Caco-2 (cell line): ENCODE results near the gene GPR68. TPM values are rescaled to one million over a fixed set of nuclear protein-coding genes. Genes with fewer than 3 reads are reported as not detected.

Experiments
- BruUV-seq: library from RNA; stranded (reverse); fragments of 400-500 nt; replicated peaks from 2 replicates; lab custom pipeline; 2021; lab: Mats Ljungman, UMichigan
- CTCF ChIA-PET: fragments of 300-600 bp; sonication (Branson Sonifier 250); formaldehyde crosslinking; loops from one replicate; lab custom pipeline; 2022; ENCODE audit warnings: antibody characterized with exemption; lab: Charles Lee
- POLR2A ChIA-PET: fragments of 300-600 bp; sonication (Branson Sonifier 250); formaldehyde crosslinking; loops from one replicate; lab custom pipeline; 2022; ENCODE audit warnings: antibody characterized with exemption; lab: Charles Lee
- DNase-seq, 2 experiments: peaks; one replicate each; pipeline versions ENCODE4 v3.0.0 to v3.0.0-alpha.2; 2020 to 2022
- H3K27me3 ChIP-seq: replicated peaks from 2 replicates; pipeline ENCODE4 v1.6.0; 2011; ENCODE audit warnings: low read length; ENCODE audit not compliant: control insufficient read depth, insufficient read depth
- H3K36me3 ChIP-seq: 2 replicates; pipeline ENCODE4 v1.5.1; 2011; ENCODE audit warnings: low read length; ENCODE audit not compliant: control insufficient read depth, insufficient read depth
- H3K4me1 ChIP-seq: fragments of 250-450 bp; sonication (Bioruptor Pico); 2 replicates; pipeline ENCODE4 v1.5.1; 2020; ENCODE audit warnings: mild to moderate bottlenecking
- H3K4me3 ChIP-seq: 2 replicates; pipeline ENCODE4 v1.5.1; 2011; ENCODE audit warnings: low read depth, mild to moderate bottlenecking, control low read depth, low read length
- H3K9me3 ChIP-seq: fragments of 250-450 bp; sonication (Bioruptor Pico); 2 replicates; pipeline ENCODE4 v1.5.1; 2020; ENCODE audit warnings: mild to moderate bottlenecking, moderate library complexity
- H3K27ac Mint-ChIP-seq: one replicate; pipeline ENCODE4 v1.8.0; 2022; ENCODE audit warnings: mixed read lengths; ENCODE audit not compliant: unreplicated experiment
- H3K27me3 Mint-ChIP-seq: one replicate; pipeline ENCODE4 v1.8.0; 2022; ENCODE audit warnings: mixed read lengths; ENCODE audit not compliant: insufficient read depth, unreplicated experiment
- H3K36me3 Mint-ChIP-seq: one replicate; pipeline ENCODE4 v1.8.0; 2022; ENCODE audit warnings: mild to moderate bottlenecking, mixed read lengths; ENCODE audit not compliant: insufficient read depth, unreplicated experiment
- H3K4me1 Mint-ChIP-seq: one replicate; pipeline ENCODE4 v1.8.0; 2022; ENCODE audit warnings: low read depth, mixed read lengths; ENCODE audit not compliant: unreplicated experiment
- H3K4me3 Mint-ChIP-seq: one replicate; pipeline ENCODE4 v1.8.0; 2022; ENCODE audit warnings: mild to moderate bottlenecking, moderate library complexity, mixed read lengths; ENCODE audit not compliant: unreplicated experiment
- H3K9me3 Mint-ChIP-seq: one replicate; pipeline ENCODE4 v1.8.0; 2022; ENCODE audit warnings: mixed read lengths; ENCODE audit not compliant: unreplicated experiment
- intact Hi-C: fragments of 100-400 bp; cut with micrococcal nuclease; formaldehyde crosslinking; loops from one replicate; pipeline ENCODE4 v1.10.0; 2022; ENCODE audit not compliant: unreplicated experiment
- total RNA-seq: library from RNA; stranded (reverse); gene quantifications from 2 replicates; pipeline ENCODE4 v1.2.3, GENCODE V29; 2022
- TF ChIP-seq, protein P1 (sequence below), 2 experiments: fragments of 200-600 bp in 1 of 2; IDR thresholded peaks; 1 replicate in 1 of 2; 2 replicates in 1 of 2; pipeline versions ENCODE4 v1.5.1 to v1.8.0; 2011 to 2022; ENCODE audit warnings: antibody characterized with exemption in 1 of 2, control low read depth in 1 of 2, inconsistent platforms in 1 of 2, low read depth in 1 of 2, low read length in 1 of 2, mild to moderate bottlenecking in 1 of 2, moderate library complexity in 1 of 2; ENCODE audit not compliant: insufficient read depth in 1 of 2, severe bottlenecking in 1 of 2, unreplicated experiment in 1 of 2

Gene GPR68
- total RNA-seq, 1 experiment from 2014 or later: 0.14 TPM

DNA sequence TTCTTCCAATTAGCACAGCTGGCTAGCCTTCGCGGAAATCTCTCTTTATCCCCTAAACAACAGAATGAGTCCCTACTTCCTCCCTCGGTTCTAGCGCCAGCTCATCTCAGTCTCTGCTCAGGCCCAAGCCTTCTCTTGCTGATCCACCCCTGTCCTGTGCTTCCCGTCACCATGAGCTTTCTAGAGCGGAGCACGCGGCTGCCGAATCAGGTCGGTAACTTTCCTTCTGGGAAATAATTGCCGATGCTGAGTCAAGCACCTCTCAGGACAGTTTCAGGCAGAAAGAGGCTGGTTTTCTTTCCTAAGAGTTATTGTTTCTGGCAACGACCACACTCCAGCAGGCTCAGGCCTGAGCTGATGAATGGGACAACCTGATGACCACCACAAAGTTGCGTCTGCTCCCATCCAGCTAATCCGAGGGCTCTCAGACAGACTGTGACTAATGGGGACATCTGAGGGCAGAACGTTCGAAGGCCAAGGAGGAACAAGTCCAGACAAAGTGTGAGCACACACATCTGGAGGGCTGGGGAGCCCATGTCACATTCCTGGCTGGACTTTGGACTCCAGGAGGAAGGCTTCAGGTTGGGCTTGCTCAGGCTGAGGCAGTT lies 13.6 kb upstream of the GPR68 start:
- Mint-ChIP-seq H3K9me3 (no peaks in the 10 kb centered on the region), H3K4me1 (no peaks in the 10 kb centered on the region), H3K27me3 (no peaks in the 10 kb centered on the region), H3K4me3 (no peak overlapping the region), H3K27ac (no peak overlapping the region), H3K36me3 (no peaks in the 10 kb centered on the region)
- peaks cover 5% of the 10 kb centered on the region for H3K4me1 ChIP-seq
- no peaks in the 10 kb centered on the region for H3K9me3 ChIP-seq
- DNase-seq: no peak
- H3K27me3 ChIP-seq: no peaks in the 10 kb centered on the region
- POLR2A ChIA-PET: no interaction called here
- H3K4me3 ChIP-seq: no peak overlapping the region
- TF ChIP-seq, protein P1, sequence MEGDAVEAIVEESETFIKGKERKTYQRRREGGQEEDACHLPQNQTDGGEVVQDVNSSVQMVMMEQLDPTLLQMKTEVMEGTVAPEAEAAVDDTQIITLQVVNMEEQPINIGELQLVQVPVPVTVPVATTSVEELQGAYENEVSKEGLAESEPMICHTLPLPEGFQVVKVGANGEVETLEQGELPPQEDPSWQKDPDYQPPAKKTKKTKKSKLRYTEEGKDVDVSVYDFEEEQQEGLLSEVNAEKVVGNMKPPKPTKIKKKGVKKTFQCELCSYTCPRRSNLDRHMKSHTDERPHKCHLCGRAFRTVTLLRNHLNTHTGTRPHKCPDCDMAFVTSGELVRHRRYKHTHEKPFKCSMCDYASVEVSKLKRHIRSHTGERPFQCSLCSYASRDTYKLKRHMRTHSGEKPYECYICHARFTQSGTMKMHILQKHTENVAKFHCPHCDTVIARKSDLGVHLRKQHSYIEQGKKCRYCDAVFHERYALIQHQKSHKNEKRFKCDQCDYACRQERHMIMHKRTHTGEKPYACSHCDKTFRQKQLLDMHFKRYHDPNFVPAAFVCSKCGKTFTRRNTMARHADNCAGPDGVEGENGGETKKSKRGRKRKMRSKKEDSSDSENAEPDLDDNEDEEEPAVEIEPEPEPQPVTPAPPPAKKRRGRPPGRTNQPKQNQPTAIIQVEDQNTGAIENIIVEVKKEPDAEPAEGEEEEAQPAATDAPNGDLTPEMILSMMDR (IDR thresholded peaks at IDR 0.05; ENCODE audit: insufficient read depth in 1 of 2, low read depth in 1 of 2, low read length in 1 of 2, severe bottlenecking in 1 of 2, unreplicated experiment in 1 of 2): no peak
- BruUV-seq: no TSS peak
- CTCF ChIA-PET: no interaction called here
- intact Hi-C loops: no loop called here
- no peaks in the 10 kb centered on the region for H3K36me3 ChIP-seq

DNA sequence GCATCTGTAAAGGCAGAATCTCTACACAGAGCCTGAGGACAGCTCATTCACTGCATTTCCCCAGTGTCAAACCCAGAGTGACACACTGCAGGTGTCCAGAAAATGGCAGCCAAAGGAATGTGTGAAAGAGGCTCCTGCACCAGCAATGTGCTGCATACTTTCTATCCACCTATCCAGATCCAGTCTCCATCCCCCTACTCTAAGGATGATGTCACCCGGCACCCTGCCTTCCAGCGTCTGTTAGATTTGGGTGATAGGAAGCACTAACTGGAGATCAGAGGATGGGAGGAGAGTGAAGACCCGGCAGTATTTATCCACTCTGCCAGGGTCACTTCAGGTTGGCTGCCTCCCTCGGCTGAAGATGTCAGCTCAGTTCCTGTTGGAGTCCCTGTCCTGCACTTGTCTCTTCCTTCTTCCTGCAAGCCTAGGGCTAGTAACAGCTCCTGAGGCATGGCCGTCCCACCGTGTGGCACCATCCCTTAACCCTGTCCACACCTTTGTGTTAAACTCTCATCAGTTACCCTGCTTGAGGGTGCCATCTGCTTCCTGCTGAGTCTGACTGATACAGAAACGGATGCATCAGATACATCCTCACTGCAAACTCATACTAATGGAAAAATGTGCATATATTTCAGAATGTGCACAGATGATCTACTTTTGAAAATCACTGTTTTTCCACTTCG lies 13.0 kb upstream of the GPR68 start:
- CTCF ChIA-PET: no interaction called here
- no peak for DNase-seq

DNA sequence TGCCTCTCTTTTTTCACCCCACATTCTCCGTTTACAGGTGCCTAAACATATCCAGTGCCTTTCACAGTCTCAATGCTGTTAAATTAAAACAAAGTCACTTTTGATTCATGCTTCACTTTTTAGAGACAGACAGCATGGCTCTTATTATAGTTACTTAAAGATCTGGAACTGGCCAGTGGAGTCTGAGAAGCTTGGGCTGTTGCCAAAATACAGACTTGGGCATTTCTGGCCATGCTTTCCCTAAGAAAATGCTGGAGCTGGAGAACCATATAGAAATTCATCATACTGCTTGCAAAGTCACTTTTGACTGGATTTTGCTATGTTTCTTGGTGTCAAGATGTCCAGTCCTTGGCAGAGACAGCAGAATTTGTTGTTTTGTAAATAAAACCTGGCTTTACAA lies 12.2 kb upstream of the GPR68 start:
- H3K9me3 ChIP-seq: no peaks in the 10 kb centered on the region
- ChIA-PET POLR2A (no interaction called here), CTCF (no interaction called here)
- no peak for DNase-seq
- Mint-ChIP-seq H3K4me3 (no peak overlapping the region), H3K9me3 (no peaks in the 10 kb centered on the region), H3K4me1 (no peaks in the 10 kb centered on the region), H3K27me3 (no peaks in the 10 kb centered on the region), H3K27ac (no peak overlapping the region), H3K36me3 (no peaks in the 10 kb centered on the region)
- intact Hi-C loops: no loop called here
- peaks cover 10% of the 10 kb centered on the region for H3K4me1 ChIP-seq
- BruUV-seq: no TSS peak
- TF ChIP-seq, protein P1 (IDR thresholded peaks at IDR 0.05; ENCODE audit: insufficient read depth in 1 of 2, low read depth in 1 of 2, low read length in 1 of 2, severe bottlenecking in 1 of 2, unreplicated experiment in 1 of 2): no peak
- H3K4me3 ChIP-seq: no peak overlapping the region
- H3K36me3 ChIP-seq: no peaks in the 10 kb centered on the region
- H3K27me3 ChIP-seq: no peaks in the 10 kb centered on the region

More for the DNA sequence above, 13.0 kb upstream of the GPR68 start:
- Mint-ChIP-seq H3K4me3 (no peak overlapping the region), H3K9me3 (no peaks in the 10 kb centered on the region), H3K27me3 (no peaks in the 10 kb centered on the region), H3K4me1 (no peaks in the 10 kb centered on the region), H3K36me3 (no peaks in the 10 kb centered on the region), H3K27ac (no peak overlapping the region)
- POLR2A ChIA-PET: no interaction called here
- no peaks in the 10 kb centered on the region for H3K27me3 ChIP-seq
- no peak overlapping the region for H3K4me3 ChIP-seq
- no TSS peak for BruUV-seq
- intact Hi-C loops: no loop called here
- no peaks in the 10 kb centered on the region for H3K36me3 ChIP-seq
- H3K4me1 ChIP-seq: peaks cover 10% of the 10 kb centered on the region
- TF ChIP-seq, protein P1 (IDR thresholded peaks at IDR 0.05; ENCODE audit: insufficient read depth in 1 of 2, low read depth in 1 of 2, low read length in 1 of 2, severe bottlenecking in 1 of 2, unreplicated experiment in 1 of 2): no peak
- H3K9me3 ChIP-seq: no peaks in the 10 kb centered on the region
